Heart right ventricle (tissue), 16 donors: ENCODE measurements around the gene PXN. TPM values are rescaled to one million over a fixed set of nuclear protein-coding genes. Genes with fewer than 3 reads are reported as not detected.

ENCODE experiments used
- ATAC-seq, 8 donors: fragments of 200-7000 bp; cut with Tn5 transposase; one replicate each; pipeline ENCODE4 v1.9.1; 2020; ENCODE audit warnings: mild to moderate bottlenecking in 8 of 8, moderate library complexity in 8 of 8, moderate number of reproducible peaks in 1 of 8
- DNase-seq, 2 donors: peaks; one replicate each; pipeline ENCODE4 v3.0.0-alpha.2; 2020
- H3K27ac ChIP-seq, 10 donors: fragments of 200-600 bp; sonication (generic) in 2 of 10; one replicate each; pipeline versions ENCODE4 v1.5.0 to v1.8.0; 2020 to 2022; ENCODE audit warnings: mild to moderate bottlenecking in 3 of 10
- H3K27me3 ChIP-seq, 7 donors: fragments of 200-600 bp; one replicate each; pipeline ENCODE4 v1.8.0; 2021 to 2022; ENCODE audit warnings: mild to moderate bottlenecking in 2 of 7
- H3K36me3 ChIP-seq, 9 donors: fragments of 200-600 bp; sonication (generic) in 1 of 9; one replicate each; pipeline versions ENCODE4 v1.5.0 to v1.8.0; 2020 to 2022; ENCODE audit warnings: mild to moderate bottlenecking in 2 of 9
- H3K4me1 ChIP-seq, 9 donors: fragments of 200-600 bp; sonication (generic) in 1 of 9; one replicate each; pipeline versions ENCODE4 v1.5.0 to v1.8.0; 2020 to 2022; ENCODE audit warnings: mild to moderate bottlenecking in 4 of 9
- H3K4me3 ChIP-seq, 10 donors: fragments of 200-600 bp; sonication (generic) in 2 of 10; one replicate each; pipeline versions ENCODE4 v1.5.0 to v1.8.0; 2020 to 2022; ENCODE audit warnings: mild to moderate bottlenecking in 7 of 10, moderate library complexity in 2 of 10
- H3K9me3 ChIP-seq, 11 donors: fragments of 200-600 bp in 10 of 11; sonication (generic) in 2 of 11; one replicate each; pipeline versions ENCODE4 v1.5.0 to v1.8.0; 2013 to 2022; ENCODE audit warnings: mild to moderate bottlenecking in 2 of 11, control low read depth in 1 of 11, moderate library complexity in 1 of 11
- CTCF ChIP-seq, 9 donors: fragments of 200-600 bp; sonication (generic) in 2 of 9; IDR thresholded peaks; one replicate each; pipeline versions ENCODE4 v1.5.0 to v1.8.0; 2021 to 2022; ENCODE audit warnings: antibody characterized with exemption in 9 of 9, mild to moderate bottlenecking in 5 of 9, moderate library complexity in 1 of 9
- WGBS, 2 donors: extraction: QIAGEN DNeasy Blood & Tissue Kit; methylation state at CpG; one replicate each; pipeline ENCODE4 v1.1.7; 2013; ENCODE audit warnings: inconsistent platforms in 1 of 2; 5-methylcytosine and 5-hydroxymethylcytosine counted together
- intact Hi-C, 10 donors: fragments of 100-400 bp; cut with DNase I; formaldehyde crosslinking; loops; one replicate each; pipeline versions ENCODE4 v1.11.1 to v1.14.2; 2022
- polyA plus RNA-seq, 2 donors: library from polyadenylated mRNA; stranded (reverse); fragments of 200-250 nt; gene quantifications; one replicate each; pipeline ENCODE4 v1.2.3, GENCODE V29; 2013
- total RNA-seq, 10 donors: library from RNA; stranded (reverse); fragmentation: NEBNext Ultra II Directional in 3 of 10; extraction: Animal tissue kit (Norgen Biotek cat#: 25700) in 3 of 10; gene quantifications; one replicate each; pipeline versions ENCODE4 v1.2.1 to v1.2.4, GENCODE V29; 2021 to 2023
- donor health status: Arrhythmogenic right ventricular cardiomyopathy.
- donor health status: ischemic (EF 13 %, LVEDD 7.1; RV severe dilation, severe dysfunction).
- donor health status: healthy with polysubstance abuse.
- donor health status: DM: no; HTN: yes; CAD: no.
- donor health status: DM: no; HTN: no; CAD: no.
- donor health status: ischemic (EF 25% LVEDD 6.9; RV normal size, moderate dysfunction).
- donor health status: ischemic (EF 25% LVEDD 5.7; RV mildly dilated, moderate dysfunction).
- donor health status: healthy.
- donor health status: DM: yes; HTN: yes; CAD: no.
- donor health status: Ischemic cardiomyopathy.
- donor health status: ischemic (EF 35%, LVEDD 5.7; RV mildly dilated, moderate dysfunction).
- donor health status: nonischemic (EF 11% LVEDD 7.7; RV severe dilation, severe dysfunction).
- donor health status: DM: yes; HTN: yes; CAD: no.
- donor health status: PGD.
- donor health status: ischemic (EF 29% LVEDD 5.4; RV normal size, mild dysfunction).
- donor health status: nonischemic (EF 23%, LVEDD 6.1; RV moderate dilation, normal function).

Gene PXN
- total and polyA plus RNA-seq, 12 donors = 41.2 to 123 (median 63.3) TPM

DNA sequence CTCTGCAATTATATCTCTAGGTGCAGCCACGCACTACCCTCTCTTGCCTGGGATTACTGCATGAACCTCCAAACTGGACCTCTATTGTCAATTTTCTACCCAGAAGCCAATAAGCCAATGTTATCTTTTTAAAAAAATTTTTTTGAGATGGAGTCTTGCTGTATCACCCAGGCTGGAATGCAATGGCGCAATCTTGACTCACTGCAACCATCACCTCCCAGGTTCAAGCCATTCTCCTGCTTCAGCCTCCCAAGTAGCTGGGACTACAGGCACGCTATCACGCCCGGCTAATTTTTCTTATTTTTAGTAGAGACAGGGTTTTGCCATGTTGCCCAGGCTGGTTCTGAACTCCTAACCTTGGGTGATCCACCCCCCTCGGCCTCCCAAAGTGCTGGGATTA lies 11.2 kb upstream of the PXN start:
- intact Hi-C loops = no loop called here
- DNase-seq = no peak
- WGBS, 2 donors = 89 to 90% methylated on average over 6 of the region's 6 CpGs
- Histone ChIP-seq H3K4me1 (no peaks in the 10 kb centered on the region), H3K36me3 (no peaks in the 10 kb centered on the region), H3K27ac (no peak overlapping the region), H3K4me3 (no peak overlapping the region), H3K27me3 (no peaks in the 10 kb centered on the region), H3K9me3 (no peaks in the 10 kb centered on the region)
- ATAC-seq = no peak
- no peak for TF ChIP-seq CTCF (IDR thresholded peaks at IDR 0.05)

DNA sequence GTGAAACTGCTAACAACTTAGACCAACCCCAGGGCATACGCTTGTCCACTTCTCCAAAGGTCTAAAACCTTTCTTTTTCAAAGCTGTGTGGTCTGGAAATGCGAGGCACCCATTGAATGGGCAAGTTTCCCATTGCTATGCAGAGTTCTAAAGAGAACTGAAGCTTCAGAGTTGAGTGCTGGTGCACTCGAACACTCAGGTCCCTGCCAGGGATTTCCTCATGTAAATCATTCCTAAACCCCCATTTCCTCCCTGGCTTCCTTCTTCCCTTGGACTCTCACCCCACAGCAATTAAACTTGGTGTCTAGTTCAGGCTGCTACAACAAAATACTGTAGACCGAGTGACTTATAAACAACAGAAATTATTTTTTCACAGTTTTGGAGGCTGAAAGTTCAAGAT lies 2.2 kb upstream of the PXN start:
- H3K36me3 ChIP-seq = no peaks in the 10 kb centered on the region
- no peak for DNase-seq
- no peak for TF ChIP-seq CTCF (IDR thresholded peaks at IDR 0.05)
- WGBS, 2 donors = 56 to 69% methylated on average over 4 of the region's 4 CpGs
- no peaks in the 10 kb centered on the region for H3K27me3 ChIP-seq
- no peak for ATAC-seq
- H3K4me1 ChIP-seq = peaks cover 12 to 32% (median 24%) of the 10 kb centered on the region in 9 donors
- intact Hi-C loops = loop anchor here in 1 of 10 donors (2.0 kb wide), 1 partner anchor 65 kb away; no protein-coding TSS in a partner anchor
- H3K4me3 ChIP-seq = no peak overlapping the region
- no peak overlapping the region for H3K27ac ChIP-seq
- no peaks in the 10 kb centered on the region for H3K9me3 ChIP-seq

DNA sequence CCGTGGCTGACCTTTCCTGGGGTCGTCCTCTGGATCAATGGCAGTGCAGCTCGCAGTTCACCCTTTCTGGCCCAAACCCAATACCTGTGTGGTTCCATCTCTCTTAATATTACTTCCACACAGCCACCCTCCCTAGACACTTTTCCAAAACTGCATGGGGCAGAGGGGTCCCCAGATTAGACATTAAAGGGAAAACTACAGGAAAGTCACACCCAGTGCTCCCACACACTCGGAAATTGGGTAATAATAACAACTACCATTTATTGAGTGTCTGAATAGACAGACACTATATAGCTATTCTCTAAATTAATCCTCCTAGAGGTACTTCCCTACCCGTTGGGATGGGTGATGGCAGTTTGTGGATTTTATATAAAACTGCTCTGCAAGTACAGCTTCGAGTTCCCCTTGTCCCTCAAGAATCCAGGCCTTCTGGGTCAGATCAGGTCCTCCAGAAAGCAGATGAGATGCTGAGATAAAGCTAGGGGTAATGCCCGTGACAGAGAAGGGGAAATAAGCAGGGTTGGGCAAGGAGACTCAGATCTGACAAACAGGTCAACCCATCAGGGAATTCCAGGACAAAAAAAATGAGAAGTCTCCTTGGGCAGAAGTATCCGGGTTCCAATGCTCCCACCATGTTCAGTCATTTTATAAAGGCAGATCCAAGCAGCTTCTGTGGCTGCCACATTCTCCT lies 795 bp upstream of the PXN start:
- Histone ChIP-seq H3K4me3 (peak overlapping the region in 2 of 10 donors; percentile 11 to 96), H3K9me3 (no peaks in the 10 kb centered on the region), H3K27me3 (no peaks in the 10 kb centered on the region), H3K4me1 (peaks cover 23 to 47% (median 38%) of the 10 kb centered on the region in 9 donors), H3K27ac (peak overlapping the region in 2 of 10 donors; percentile 32 to 43), H3K36me3 (peaks cover 0 to 2% (median 0%) of the 10 kb centered on the region in 9 donors)
- 54 to 57% methylated on average over 8 of the region's 8 CpGs for WGBS, 2 donors
- intact Hi-C loops = loop anchor here in 3 of 10 donors (1.0 to 2.0 kb wide), 2 partner anchors 38 to 64 kb away; no protein-coding TSS in a partner anchor
- no peak for ATAC-seq
- no peak for DNase-seq
- no peak for TF ChIP-seq CTCF (IDR thresholded peaks at IDR 0.05)

DNA sequence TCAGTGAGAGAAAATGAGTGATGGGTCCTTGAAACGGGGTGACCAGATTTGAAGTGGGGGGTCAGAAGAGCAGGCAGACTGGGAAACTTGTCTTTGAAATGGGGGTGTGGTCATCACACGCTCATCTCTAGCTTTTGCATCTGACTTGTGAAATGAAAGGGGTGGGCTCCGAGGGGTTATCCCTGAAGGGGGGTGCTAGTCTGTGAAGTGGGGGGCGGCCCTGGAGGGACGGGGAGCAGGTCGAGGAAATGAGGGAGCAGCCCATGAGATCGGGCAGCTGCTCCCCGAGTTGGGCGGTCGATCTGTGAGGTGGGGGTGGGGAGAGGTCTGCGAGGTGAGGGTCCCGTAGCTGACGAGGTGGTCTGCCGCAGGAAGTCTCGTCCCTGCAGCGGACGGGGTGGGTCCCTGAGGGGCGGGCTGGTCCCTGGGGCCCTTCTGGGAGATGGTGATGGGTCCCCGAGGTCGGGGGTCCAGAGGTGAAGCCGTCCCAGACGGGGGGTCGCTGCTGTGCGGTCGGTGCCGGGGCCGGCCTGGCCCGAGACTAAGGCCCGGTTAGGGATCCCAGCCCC lies 542 bp downstream of the PXN start:
- ATAC-seq (peak in 5 of 8 donors; percentile 0 to 22 (median 5)), DNase-seq (peak in 1 of 2 donors; percentile 18)
- H3K36me3 ChIP-seq = peaks cover 0 to 4% (median 0%) of the 10 kb centered on the region in 9 donors
- H3K27me3 ChIP-seq = no peaks in the 10 kb centered on the region
- WGBS, 2 donors = 1% methylated on average over 26 to 29 of the region's 29 CpGs
- intact Hi-C loops = loop anchor here in 8 of 10 donors (1.0 to 2.0 kb wide), 6 partner anchors 36 to 64 kb away; partner anchors contain the start of gene RPLP0 (in 2 of the 8)
- no peaks in the 10 kb centered on the region for H3K9me3 ChIP-seq
- no peak for TF ChIP-seq CTCF (IDR thresholded peaks at IDR 0.05)
- H3K4me1 ChIP-seq = peaks cover 24 to 60% (median 48%) of the 10 kb centered on the region in 9 donors
- peak overlapping the region; percentile 90 to 99 (median 96) for H3K27ac ChIP-seq
- H3K4me3 ChIP-seq = peak overlapping the region; percentile 84 to 99 (median 94)
